CD4-positive, alpha-beta T cell treated with Interleukin-2 at 100 ng/mL for 4 hours (primary cell): ENCODE results near the gene SNX7.

Experiments used
- DNase-seq: peaks from one replicate; pipeline ENCODE4 v3.0.0-alpha.2; 2020; ENCODE audit warnings: low spot score

The SNX7 gene, protein sequence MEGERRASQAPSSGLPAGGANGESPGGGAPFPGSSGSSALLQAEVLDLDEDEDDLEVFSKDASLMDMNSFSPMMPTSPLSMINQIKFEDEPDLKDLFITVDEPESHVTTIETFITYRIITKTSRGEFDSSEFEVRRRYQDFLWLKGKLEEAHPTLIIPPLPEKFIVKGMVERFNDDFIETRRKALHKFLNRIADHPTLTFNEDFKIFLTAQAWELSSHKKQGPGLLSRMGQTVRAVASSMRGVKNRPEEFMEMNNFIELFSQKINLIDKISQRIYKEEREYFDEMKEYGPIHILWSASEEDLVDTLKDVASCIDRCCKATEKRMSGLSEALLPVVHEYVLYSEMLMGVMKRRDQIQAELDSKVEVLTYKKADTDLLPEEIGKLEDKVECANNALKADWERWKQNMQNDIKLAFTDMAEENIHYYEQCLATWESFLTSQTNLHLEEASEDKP

DNA sequence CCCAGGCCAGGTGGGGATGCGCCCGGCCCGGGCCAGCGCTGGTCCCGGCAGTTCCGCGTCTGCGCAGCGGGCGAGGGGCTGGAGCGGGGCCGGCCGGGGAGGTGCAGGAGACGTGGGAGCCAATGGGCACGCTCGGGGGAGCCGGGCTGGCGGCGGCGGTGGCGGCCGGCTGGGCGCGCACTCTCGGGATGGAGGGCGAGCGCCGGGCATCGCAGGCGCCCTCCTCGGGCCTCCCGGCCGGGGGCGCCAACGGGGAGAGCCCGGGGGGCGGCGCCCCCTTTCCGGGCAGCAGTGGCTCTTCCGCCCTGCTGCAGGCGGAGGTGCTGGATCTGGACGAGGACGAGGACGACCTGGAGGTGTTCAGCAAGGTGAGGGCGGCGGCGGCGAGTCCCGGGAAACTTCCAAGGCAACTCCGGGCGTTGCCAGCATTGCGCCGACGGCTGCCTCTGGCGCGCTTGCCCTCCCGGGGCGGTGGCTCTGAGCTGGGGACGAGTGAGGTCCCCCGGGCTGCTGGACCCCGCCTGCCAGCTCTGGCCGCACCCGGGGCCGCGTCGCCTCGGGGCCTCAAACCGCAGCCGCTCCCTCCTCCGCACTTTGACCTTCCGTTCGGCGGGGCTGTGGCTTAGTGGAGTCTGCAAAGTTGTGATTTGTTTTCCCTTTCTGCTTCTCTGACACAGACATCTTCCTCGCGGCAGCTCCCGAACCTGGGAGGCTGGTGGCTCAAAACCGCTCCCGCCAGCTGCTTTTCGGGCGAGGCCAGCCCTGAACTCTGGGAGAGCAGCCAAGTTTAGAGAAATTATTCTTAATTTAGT, at the start of gene SNX7:
SNX7 (plus strand) TSS at position 178 of the 812 bp plus-strand sequence; CDS start at position 189, 11 bp downstream.
- DNase-seq = no peak

GRCh38 chr1:98637316-98637715, 24.2 kb upstream of the SNX7 start:
- no peak for DNase-seq

DNA sequence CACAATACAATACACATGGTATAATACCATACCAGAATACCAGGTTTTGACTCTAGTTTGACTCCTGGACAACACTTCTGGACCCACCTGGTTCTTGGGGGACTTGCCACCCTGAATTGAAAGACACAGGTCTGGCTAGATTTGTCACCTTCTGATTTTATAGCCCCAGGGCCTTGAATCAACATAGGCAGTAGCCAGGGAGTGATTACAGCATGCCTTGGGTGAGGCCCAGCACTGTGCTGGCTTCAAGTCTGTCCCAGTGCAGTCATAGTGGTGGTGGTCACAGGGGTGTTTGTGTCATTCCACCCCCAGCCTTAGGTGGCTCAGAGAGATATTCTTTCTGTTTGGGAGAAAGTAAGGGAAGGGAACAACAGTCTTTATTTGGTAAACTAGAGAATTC, 23.3 kb upstream of the SNX7 start:
- DNase-seq = no peak

DNA sequence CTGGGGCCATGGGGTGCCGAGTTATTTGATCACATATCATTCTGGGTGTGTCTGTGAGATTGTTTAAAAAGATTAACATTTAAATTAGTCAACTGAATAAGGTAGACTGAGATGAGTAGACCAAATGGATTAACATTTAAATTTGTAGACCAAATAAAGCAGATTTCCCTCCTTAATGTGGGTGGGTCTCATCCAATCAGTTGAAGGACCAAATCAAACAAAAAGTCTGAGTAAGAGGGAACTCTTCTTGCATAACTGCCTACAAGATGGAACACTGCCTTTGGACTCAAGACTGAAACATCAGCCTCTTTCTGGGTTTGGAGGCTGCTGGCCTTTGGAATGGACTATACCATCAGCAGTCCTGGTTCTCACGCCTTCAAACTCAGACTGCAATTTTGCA, 17.0 kb upstream of the SNX7 start:
- no peak for DNase-seq

DNA sequence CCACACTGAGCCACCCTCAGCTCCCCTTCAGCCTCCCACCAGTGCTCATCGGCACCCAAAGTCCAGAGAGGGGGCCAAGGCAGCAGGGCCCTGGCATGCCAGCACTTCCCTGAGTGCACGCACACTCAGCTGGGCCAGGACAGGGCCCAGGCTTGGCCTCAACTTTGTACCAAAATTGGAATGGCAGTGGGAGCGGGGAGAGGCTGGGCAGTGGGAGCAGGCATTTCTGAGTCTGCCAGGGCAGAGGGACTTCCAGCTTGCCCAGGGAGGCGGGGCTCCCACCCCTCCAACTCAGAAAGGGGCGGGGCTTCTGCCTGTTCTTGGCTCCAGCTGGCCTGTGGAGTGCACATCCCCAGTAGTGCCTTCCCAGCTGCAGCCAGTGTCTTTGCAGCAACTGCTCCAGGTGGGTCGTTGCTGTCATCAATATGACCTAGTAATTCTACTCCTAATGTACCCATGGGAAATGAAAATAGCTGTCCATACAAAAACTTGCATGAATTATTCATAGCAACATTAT, 10.3 kb upstream of the SNX7 start:
- DNase-seq = no peak

GRCh38 chr1:98653123-98653522, 8.4 kb upstream of the SNX7 start:
- no peak for DNase-seq

- no peak for DNase-seq
Observed at GRCh38 chr1:98659879-98660278, 1.6 kb upstream of the SNX7 start.

GRCh38 chr1:98660940-98661543, 479 bp upstream of the SNX7 start:
- DNase-seq = no peak

GRCh38 chr1:98662356-98662670, 792 bp downstream of the SNX7 start:
- DNase-seq = no peak

DNA sequence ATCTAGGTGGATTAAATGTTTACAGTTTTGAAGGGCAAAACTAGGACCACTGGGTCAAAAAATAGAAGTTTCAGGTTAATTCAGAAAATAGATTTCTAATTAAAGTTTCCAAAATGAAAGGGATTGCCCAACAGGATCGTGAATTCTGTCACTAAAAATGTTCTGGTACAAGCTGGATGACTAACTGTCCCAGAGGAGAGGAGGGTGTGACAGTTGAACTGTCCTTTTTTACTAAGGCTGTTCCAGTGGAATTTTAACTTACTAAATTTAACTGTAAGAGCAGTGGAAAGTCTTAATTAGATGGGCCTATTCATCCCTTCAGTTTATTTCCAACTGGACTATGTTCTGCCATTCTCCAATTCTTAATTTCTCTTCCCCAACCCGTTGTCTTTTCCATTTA, 7.2 kb downstream of the SNX7 start:
- DNase-seq = no peak

- no peak for DNase-seq
Observed at GRCh38 chr1:98669355-98670296, 8.1 kb downstream of the SNX7 start.

DNA sequence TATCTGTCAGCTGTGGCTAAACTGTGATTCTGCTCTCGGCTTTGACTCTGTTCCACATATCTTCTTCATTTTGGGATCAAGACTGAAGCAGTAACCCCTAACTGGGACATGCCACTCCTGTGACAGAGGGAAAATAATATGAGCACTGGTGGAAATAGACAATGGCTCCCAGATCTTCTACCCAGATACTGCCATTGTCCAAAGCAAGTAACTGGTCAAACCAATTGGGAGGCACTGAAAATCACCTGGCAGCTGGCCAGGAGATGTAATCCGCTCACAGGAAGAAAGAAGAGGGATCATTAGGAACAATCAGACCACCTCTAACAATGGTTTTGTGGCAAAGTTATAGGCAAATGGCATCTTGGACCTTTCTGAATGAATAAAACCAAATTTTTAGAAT, 10.7 kb downstream of the SNX7 start:
- no peak for DNase-seq

DNA sequence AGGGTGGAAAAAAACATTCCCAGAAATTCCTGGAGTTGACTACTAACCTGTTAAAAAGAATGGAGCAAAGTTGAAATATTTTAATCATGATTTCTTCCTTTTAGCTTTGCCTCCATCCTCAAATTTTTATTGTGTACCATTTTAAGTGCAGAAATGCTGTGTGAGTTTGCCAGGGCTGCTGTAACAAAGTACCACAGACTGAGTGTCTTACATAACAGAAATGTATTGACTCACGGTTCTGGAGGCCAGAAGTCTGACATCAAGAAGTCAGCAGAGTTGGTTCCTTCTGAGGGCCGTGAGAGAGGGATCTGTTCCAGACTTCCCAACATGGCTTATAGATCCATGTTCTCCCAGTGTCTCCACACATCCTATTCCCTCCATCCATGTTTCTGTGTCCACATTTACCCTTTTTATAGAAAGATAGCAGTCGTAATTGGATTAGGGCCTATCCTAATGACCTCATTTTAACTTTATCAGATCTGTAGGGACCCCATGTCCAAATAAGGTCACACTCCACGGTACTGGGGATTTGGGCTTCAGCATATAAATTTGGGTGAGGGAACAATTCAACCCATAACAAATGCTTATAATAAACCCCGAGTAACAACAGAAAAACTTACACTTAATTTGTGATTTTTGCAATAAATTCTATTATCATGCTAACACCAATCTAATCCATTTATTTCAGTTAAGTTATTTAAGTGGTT, 12.7 kb downstream of the SNX7 start:
- DNase-seq = no peak

DNA sequence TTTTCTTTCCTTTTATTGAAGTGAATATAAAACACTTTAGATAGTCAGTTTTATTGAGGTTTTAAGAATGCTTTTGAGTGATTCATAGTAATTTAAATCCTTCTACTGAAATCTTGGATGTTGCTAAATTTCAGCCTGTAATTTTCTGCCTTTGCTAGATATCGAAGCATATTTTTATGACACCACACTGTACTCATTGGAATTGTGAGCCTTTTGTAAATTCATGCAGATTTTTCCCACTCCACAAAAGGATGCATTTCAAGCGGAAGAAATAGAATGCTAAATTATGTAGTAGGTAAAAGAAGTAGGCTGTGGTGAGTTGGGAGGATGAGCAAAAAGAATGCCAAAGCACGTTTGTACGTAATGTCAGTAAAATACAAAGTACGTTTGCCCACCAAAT, 13.8 kb downstream of the SNX7 start:
- no peak for DNase-seq

- DNase-seq = no peak
Observed at GRCh38 chr1:98677288-98677687, 15.8 kb downstream of the SNX7 start.

GRCh38 chr1:98681812-98682211, 20.3 kb downstream of the SNX7 start:
- DNase-seq = no peak

GRCh38 chr1:98688110-98688739, 26.7 kb downstream of the SNX7 start:
- no peak for DNase-seq

DNA sequence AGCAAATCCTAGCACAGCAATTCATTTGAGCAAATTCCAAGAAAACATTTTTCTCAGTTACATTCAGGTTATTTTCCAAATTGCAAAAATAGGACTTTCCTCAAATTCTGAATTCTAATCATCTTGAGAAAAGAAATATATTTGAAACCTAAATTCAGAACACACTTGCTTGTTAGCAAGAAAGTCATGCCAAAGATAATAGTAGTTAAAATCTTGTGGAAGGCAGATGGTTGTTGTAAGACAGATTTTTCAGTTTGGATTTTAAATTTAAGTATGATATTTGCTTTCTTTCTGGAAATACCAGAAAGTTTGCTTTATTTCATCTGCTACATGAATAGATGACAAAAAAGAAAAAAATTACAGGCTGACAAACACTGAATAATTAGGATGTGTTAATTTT, 29.1 kb downstream of the SNX7 start:
- DNase-seq = no peak

GRCh38 chr1:98692482-98692881, 31.0 kb downstream of the SNX7 start:
- no peak for DNase-seq

DNA sequence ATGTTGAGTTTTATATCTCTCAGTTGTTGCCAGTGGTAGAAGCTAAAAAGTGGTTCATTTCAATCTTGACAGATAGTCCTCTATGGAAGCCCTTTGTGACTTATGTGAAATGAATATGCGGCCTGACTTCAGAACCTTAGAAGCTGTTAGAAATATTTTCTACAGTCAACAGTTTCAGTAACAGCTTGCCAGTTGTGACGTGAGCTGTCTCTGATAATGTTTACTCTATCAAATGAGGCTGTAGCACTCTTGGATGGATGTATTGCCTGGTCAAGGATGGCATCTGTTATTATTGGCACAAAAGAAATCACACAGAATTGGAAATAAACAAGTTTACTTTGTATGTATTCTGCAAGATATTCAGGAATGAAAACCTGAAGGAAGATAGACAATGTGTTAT, 31.9 kb downstream of the SNX7 start:
- no peak for DNase-seq

- DNase-seq = no peak
Observed at GRCh38 chr1:98696077-98696476, 34.6 kb downstream of the SNX7 start.
